Suprapubic skin (tissue), 4 donors: ENCODE results near the gene GALNT17. TPM values are rescaled to one million over a fixed set of nuclear protein-coding genes. Genes with fewer than 3 reads are reported as not detected.
"Not testable (repeated sequence)": the region's sequence is repeated elsewhere in the genome, so short reads cannot be mapped to it uniquely, and the experiment has no call there.

Source experiments
- DNase-seq, 2 donors: peaks; one replicate each; pipeline ENCODE4 v3.0.0-alpha.2; 2019; ENCODE audit warnings: low spot score in 2 of 2
- H3K27ac ChIP-seq: fragments of 200-600 bp; sonication (generic); one replicate; pipeline ENCODE4 v1.5.1; 2019
- H3K27me3 ChIP-seq: fragments of 200-600 bp; sonication (generic); one replicate; pipeline ENCODE4 v1.5.1; 2019
- H3K36me3 ChIP-seq: fragments of 200-600 bp; sonication (generic); one replicate; pipeline ENCODE4 v1.5.1; 2019
- H3K4me1 ChIP-seq: fragments of 200-600 bp; sonication (generic); one replicate; pipeline ENCODE4 v1.5.1; 2019
- H3K4me3 ChIP-seq: fragments of 200-600 bp; sonication (generic); one replicate; pipeline ENCODE4 v1.5.1; 2019; ENCODE audit warnings: mild to moderate bottlenecking
- H3K9me3 ChIP-seq: fragments of 200-600 bp; sonication (generic); one replicate; pipeline ENCODE4 v1.5.1; 2019
- CTCF ChIP-seq, 2 donors: fragments of 200-600 bp in 1 of 2; fragments of 450-650 bp in 1 of 2; sonication (generic) in 1 of 2; IDR thresholded peaks; one replicate each; pipeline ENCODE4 v1.5.1; 2016 to 2019; ENCODE audit warnings: antibody characterized with exemption in 2 of 2, mild to moderate bottlenecking in 1 of 2, moderate library complexity in 1 of 2
- EP300 ChIP-seq: sonication (generic); formaldehyde crosslinking; IDR thresholded peaks from one replicate; pipeline ENCODE4 v1.6.1; 2017; ENCODE audit warnings: antibody characterized with exemption
- POLR2A ChIP-seq, 2 donors: fragments of 450-650 bp; IDR thresholded peaks; one replicate each; pipeline ENCODE4 v1.6.1; 2017; ENCODE audit warnings: antibody characterized with exemption in 2 of 2, mild to moderate bottlenecking in 2 of 2, moderate library complexity in 2 of 2
- POLR2AphosphoS5 ChIP-seq, 3 donors: sonication (generic); formaldehyde crosslinking; IDR thresholded peaks; one replicate each; pipeline ENCODE4 v1.6.1; 2017; ENCODE audit warnings: antibody characterized with exemption in 3 of 3
- WGBS: methylation state at CpG from one replicate; pipeline ENCODE4 v1.1.5; 2018; 5-methylcytosine and 5-hydroxymethylcytosine counted together
- total RNA-seq, 4 donors: library from RNA; depleted of rRNA; stranded (reverse); fragments of >200 nt; gene quantifications; one replicate each; pipeline ENCODE4 v1.1.0, GENCODE V29; 2016

The GALNT17 gene
- total RNA-seq, 4 donors from 2014 or later = 2.0 to 4.7 (median 2.7) TPM

GRCh38 chr7:71261066-71261465 lies 129.1 kb downstream of the GALNT17 start:
- no peak overlapping the region for H3K27ac ChIP-seq
- no peak overlapping the region for H3K4me3 ChIP-seq
- H3K9me3 ChIP-seq = no peaks in the 10 kb centered on the region
- 79% methylated on average over 7 of the region's 7 CpGs for WGBS
- H3K27me3 ChIP-seq = no peaks in the 10 kb centered on the region
- no peak for TF ChIP-seq POLR2A (IDR thresholded peaks at IDR 0.05)
- no peak for TF ChIP-seq CTCF (IDR thresholded peaks at IDR 0.05)
- TF ChIP-seq EP300 = no peak
- TF ChIP-seq POLR2AphosphoS5 (IDR thresholded peaks at IDR 0.05) = no peak
- H3K36me3 ChIP-seq = no peaks in the 10 kb centered on the region
- H3K4me1 ChIP-seq = no peaks in the 10 kb centered on the region
- DNase-seq = no peak

- H3K4me1 ChIP-seq, H3K4me3 ChIP-seq, H3K27ac ChIP-seq, H3K9me3 ChIP-seq, DNase-seq, H3K27me3 ChIP-seq, H3K36me3 ChIP-seq: not testable (repeated sequence)
- 80% methylated on average over 5 of the region's 5 CpGs for WGBS
These were observed 130.9 kb downstream of the GALNT17 start for GRCh38 chr7:71262834-71263233.

- H3K4me1 ChIP-seq = no peaks in the 10 kb centered on the region
- WGBS = 93% methylated on average over 3 of the region's 3 CpGs
- TF ChIP-seq EP300 (no peak), POLR2A (IDR thresholded peaks at IDR 0.05) (no peak)
These were observed 132.1 kb downstream of the GALNT17 start for GRCh38 chr7:71264005-71264404.

GRCh38 chr7:71266912-71267311 lies 135.0 kb downstream of the GALNT17 start:
- Histone ChIP-seq H3K4me3 (no peak overlapping the region), H3K4me1 (no peaks in the 10 kb centered on the region), H3K36me3 (no peaks in the 10 kb centered on the region), H3K27me3 (no peaks in the 10 kb centered on the region), H3K27ac (no peak overlapping the region), H3K9me3 (no peaks in the 10 kb centered on the region)
- 41% methylated on average over 7 of the region's 7 CpGs for WGBS
- no peak for DNase-seq
- TF ChIP-seq POLR2A (IDR thresholded peaks at IDR 0.05) = no peak
- TF ChIP-seq EP300 = no peak
- no peak for TF ChIP-seq CTCF (IDR thresholded peaks at IDR 0.05)
- no peak for TF ChIP-seq POLR2AphosphoS5 (IDR thresholded peaks at IDR 0.05)

More at GRCh38 chr7:71264005-71264404, 132.1 kb downstream of the GALNT17 start:
- no peak for DNase-seq
- no peak overlapping the region for H3K4me3 ChIP-seq
- H3K9me3 ChIP-seq = no peaks in the 10 kb centered on the region
- H3K36me3 ChIP-seq = no peaks in the 10 kb centered on the region
- no peak overlapping the region for H3K27ac ChIP-seq
- H3K27me3 ChIP-seq = no peaks in the 10 kb centered on the region

GRCh38 chr7:71267734-71268469 lies 136.0 kb downstream of the GALNT17 start:
- 68% methylated on average over 5 of the region's 5 CpGs for WGBS
- Histone ChIP-seq H3K4me1 (no peaks in the 10 kb centered on the region), H3K27ac (no peak overlapping the region), H3K4me3 (no peak overlapping the region), H3K27me3 (no peaks in the 10 kb centered on the region), H3K36me3 (no peaks in the 10 kb centered on the region), H3K9me3 (no peaks in the 10 kb centered on the region)
- TF ChIP-seq CTCF (IDR thresholded peaks at IDR 0.05) (no peak), POLR2A (IDR thresholded peaks at IDR 0.05) (no peak), EP300 (no peak), POLR2AphosphoS5 (IDR thresholded peaks at IDR 0.05) (no peak)
- no peak for DNase-seq

- no peak for TF ChIP-seq POLR2AphosphoS5 (IDR thresholded peaks at IDR 0.05)
- no peak for TF ChIP-seq EP300
- TF ChIP-seq CTCF (IDR thresholded peaks at IDR 0.05) = no peak
- TF ChIP-seq POLR2A (IDR thresholded peaks at IDR 0.05) = no peak
- Histone ChIP-seq H3K4me1 (no peaks in the 10 kb centered on the region), H3K36me3 (no peaks in the 10 kb centered on the region), H3K9me3 (no peaks in the 10 kb centered on the region), H3K27me3 (no peaks in the 10 kb centered on the region), H3K4me3 (no peak overlapping the region), H3K27ac (no peak overlapping the region)
- 50% methylated on average over 2 of the region's 2 CpGs for WGBS
- DNase-seq = no peak
These were observed 138.6 kb downstream of the GALNT17 start for GRCh38 chr7:71270558-71270957.
